ENCODE data around the gene KCNH6.

The KCNH6 gene

GRCh38 chr17:63549289-63549945, 26.3 kb downstream of the KCNH6 start:
- H3K4me2 ChIP-seq (ENCODE audit: low read depth, low read length, poor library complexity, severe bottlenecking) = peak overlapping the region; percentile 88
- peaks cover 4% of the 10 kb centered on the region for H3K27me3 ChIP-seq (ENCODE audit: insufficient read depth, low read length, poor library complexity, severe bottlenecking)
- H3K79me2 ChIP-seq (ENCODE audit: insufficient read depth, low read length) = peaks cover 49% of the 10 kb centered on the region

GRCh38 chr17:63549946-63550816, 27.0 kb downstream of the KCNH6 start, which contains the start of gene DCAF7:
Gene DCAF7 (plus strand): TSS chr17:63550477. CDS start chr17:63550678, 201 bp downstream.
- peak within 1 kb of the TSS; percentile 100 for H3K4me2 ChIP-seq (ENCODE audit: low read depth, low read length, poor library complexity, severe bottlenecking)
- H3K4me1 ChIP-seq (ENCODE audit: insufficient read depth, low read length, poor library complexity, severe bottlenecking) = peaks cover 40% of the 10 kb centered on the region
- H3K9me2 ChIP-seq (replicated peaks; ENCODE audit: low read depth, low read length) = no peaks in the 10 kb centered on the region
- H3F3A ChIP-seq (ENCODE audit: low read depth) = no peaks in the 10 kb centered on the region
- H4K20me1 ChIP-seq (ENCODE audit: insufficient read depth, low read length, poor library complexity, severe bottlenecking) = peaks cover 42% of the 10 kb centered on the region
- peaks cover 4% of the 10 kb centered on the region for H3K27me3 ChIP-seq (ENCODE audit: insufficient read depth, low read length, poor library complexity, severe bottlenecking)
- no peaks in the 10 kb centered on the region for H3K36me3 ChIP-seq (ENCODE audit: insufficient read depth, low read length)
- H3K79me2 ChIP-seq (ENCODE audit: insufficient read depth, low read length) = peaks cover 56% of the 10 kb centered on the region
- peak within 1 kb of the TSS; percentile 75 for H2AFZ ChIP-seq (ENCODE audit: low read length)
- no peaks in the 10 kb centered on the region for H3K9me3 ChIP-seq (ENCODE audit: insufficient read depth, low read depth, low read length)
- TF ChIP-seq EZH2phosphoT487 (IDR thresholded peaks at IDR 0.05; ENCODE audit: borderline replicate concordance) = no peak
- TF ChIP-seq, protein P1, sequence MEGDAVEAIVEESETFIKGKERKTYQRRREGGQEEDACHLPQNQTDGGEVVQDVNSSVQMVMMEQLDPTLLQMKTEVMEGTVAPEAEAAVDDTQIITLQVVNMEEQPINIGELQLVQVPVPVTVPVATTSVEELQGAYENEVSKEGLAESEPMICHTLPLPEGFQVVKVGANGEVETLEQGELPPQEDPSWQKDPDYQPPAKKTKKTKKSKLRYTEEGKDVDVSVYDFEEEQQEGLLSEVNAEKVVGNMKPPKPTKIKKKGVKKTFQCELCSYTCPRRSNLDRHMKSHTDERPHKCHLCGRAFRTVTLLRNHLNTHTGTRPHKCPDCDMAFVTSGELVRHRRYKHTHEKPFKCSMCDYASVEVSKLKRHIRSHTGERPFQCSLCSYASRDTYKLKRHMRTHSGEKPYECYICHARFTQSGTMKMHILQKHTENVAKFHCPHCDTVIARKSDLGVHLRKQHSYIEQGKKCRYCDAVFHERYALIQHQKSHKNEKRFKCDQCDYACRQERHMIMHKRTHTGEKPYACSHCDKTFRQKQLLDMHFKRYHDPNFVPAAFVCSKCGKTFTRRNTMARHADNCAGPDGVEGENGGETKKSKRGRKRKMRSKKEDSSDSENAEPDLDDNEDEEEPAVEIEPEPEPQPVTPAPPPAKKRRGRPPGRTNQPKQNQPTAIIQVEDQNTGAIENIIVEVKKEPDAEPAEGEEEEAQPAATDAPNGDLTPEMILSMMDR (conservative IDR thresholded peaks at IDR 0.05; ENCODE audit: low read length) = no peak
- H3K4me3 ChIP-seq (ENCODE audit: low read length, poor library complexity, severe bottlenecking) = peak within 1 kb of the TSS; percentile 81
- peak within 1 kb of the TSS; percentile 98 for H3K9ac ChIP-seq (ENCODE audit: low read depth, low read length, poor library complexity, severe bottlenecking)

More at GRCh38 chr17:63549289-63549945, 26.3 kb downstream of the KCNH6 start:
- Histone ChIP-seq H3K4me3 (ENCODE audit: low read length, poor library complexity, severe bottlenecking) (peak overlapping the region; percentile 77), H3K4me1 (ENCODE audit: insufficient read depth, low read length, poor library complexity, severe bottlenecking) (peaks cover 33% of the 10 kb centered on the region), H3K9me2 (replicated peaks; ENCODE audit: low read depth, low read length) (no peaks in the 10 kb centered on the region), H3K9me3 (ENCODE audit: insufficient read depth, low read depth, low read length) (no peaks in the 10 kb centered on the region), H3K9ac (ENCODE audit: low read depth, low read length, poor library complexity, severe bottlenecking) (peak overlapping the region; percentile 98), H4K20me1 (ENCODE audit: insufficient read depth, low read length, poor library complexity, severe bottlenecking) (peaks cover 35% of the 10 kb centered on the region), H2AFZ (ENCODE audit: low read length) (peak overlapping the region; percentile 75), H3K36me3 (ENCODE audit: insufficient read depth, low read length) (no peaks in the 10 kb centered on the region), H3F3A (ENCODE audit: low read depth) (no peaks in the 10 kb centered on the region)
- TF ChIP-seq, protein P1 (conservative IDR thresholded peaks at IDR 0.05; ENCODE audit: low read length) = no peak

DNA sequence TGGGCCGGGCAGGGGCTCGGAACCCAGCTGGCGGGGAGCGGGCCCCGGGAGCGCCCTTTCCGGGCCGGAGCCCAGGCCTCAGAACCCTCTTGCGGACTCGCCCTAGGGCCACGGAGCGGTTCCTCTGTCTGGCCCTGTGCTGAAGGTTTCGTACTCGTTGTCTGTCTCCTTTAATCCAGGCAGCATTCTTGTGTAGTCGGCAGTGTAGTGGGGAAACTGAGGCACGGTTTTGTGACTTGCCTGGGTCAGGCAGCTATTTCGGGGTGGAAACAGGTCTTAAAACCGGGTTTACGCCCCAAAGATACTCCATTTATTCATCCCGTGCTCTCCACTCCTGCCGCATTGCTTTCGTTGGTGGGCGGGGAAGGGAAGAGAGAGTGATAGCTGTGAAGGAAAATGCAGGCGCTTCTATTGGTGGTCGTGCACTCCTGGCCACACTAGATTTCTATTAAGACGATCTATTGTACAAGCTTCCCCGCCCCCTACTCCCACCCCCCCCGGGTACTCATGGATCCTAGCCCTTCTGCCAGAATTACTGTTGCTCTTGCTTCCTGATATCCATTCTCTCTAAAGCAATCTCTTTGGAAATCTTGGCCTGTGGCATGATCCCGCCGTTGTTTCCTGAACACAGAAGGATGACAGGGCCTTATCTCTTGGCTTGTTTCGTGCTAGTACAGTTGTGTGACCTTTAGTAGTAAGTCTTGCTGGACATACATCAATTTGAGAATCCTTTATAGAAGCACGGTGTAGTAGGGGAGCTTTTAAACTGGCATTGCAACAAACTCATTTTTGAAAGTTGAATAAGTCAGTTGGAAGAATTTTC, 27.9 kb downstream of the KCNH6 start:
- Histone ChIP-seq H4K20me1 (ENCODE audit: insufficient read depth, low read length, poor library complexity, severe bottlenecking) (peaks cover 51% of the 10 kb centered on the region), H3K36me3 (ENCODE audit: insufficient read depth, low read length) (no peaks in the 10 kb centered on the region), H3K79me2 (ENCODE audit: insufficient read depth, low read length) (peaks cover 65% of the 10 kb centered on the region), H3K9me3 (ENCODE audit: insufficient read depth, low read depth, low read length) (no peaks in the 10 kb centered on the region), H3K4me3 (ENCODE audit: low read length, poor library complexity, severe bottlenecking) (peak overlapping the region; percentile 81), H3K9me2 (replicated peaks; ENCODE audit: low read depth, low read length) (no peaks in the 10 kb centered on the region), H3F3A (ENCODE audit: low read depth) (no peaks in the 10 kb centered on the region), H3K9ac (ENCODE audit: low read depth, low read length, poor library complexity, severe bottlenecking) (peak overlapping the region; percentile 95), H3K4me1 (ENCODE audit: insufficient read depth, low read length, poor library complexity, severe bottlenecking) (peaks cover 48% of the 10 kb centered on the region), H2AFZ (ENCODE audit: low read length) (peak overlapping the region; percentile 52), H3K4me2 (ENCODE audit: low read depth, low read length, poor library complexity, severe bottlenecking) (peak overlapping the region; percentile 100), H3K27me3 (ENCODE audit: insufficient read depth, low read length, poor library complexity, severe bottlenecking) (peaks cover 4% of the 10 kb centered on the region)
- TF ChIP-seq, protein P1 (conservative IDR thresholded peaks at IDR 0.05; ENCODE audit: low read length) = no peak
- no peak for TF ChIP-seq EZH2phosphoT487 (IDR thresholded peaks at IDR 0.05; ENCODE audit: borderline replicate concordance)

Data from Loucy (cell line).